GM12878 (cell line): ENCODE measurements around the gene PDPK1. TPM values are rescaled to one million over a fixed set of nuclear protein-coding genes. Genes with fewer than 3 reads are reported as not detected.

Experiments used
- ATAC-seq: fragments of 200-7000 bp; cut with Tn5 transposase; 3 replicates; pipeline ENCODE4 v1.9.1; 2020; ENCODE audit warnings: mild to moderate bottlenecking, moderate library complexity
- BruUV-seq: library from RNA; stranded (reverse); fragments of 400-500 nt; replicated peaks from 2 replicates; lab custom pipeline; 2021; lab: Mats Ljungman, UMichigan
- CTCF ChIA-PET: fragments of 300-600 bp; sonication (Branson Sonifier 250); formaldehyde crosslinking; extraction: SDS; loops from one replicate; lab custom pipeline; 2021; ENCODE audit warnings: inconsistent platforms; lab: Yijun Ruan, JAX
- POLR2A ChIA-PET: fragments of 350-600 bp; formaldehyde crosslinking; extraction: SDS; loops from one replicate; lab custom pipeline; 2021; ENCODE audit warnings: inconsistent platforms; lab: Charles Lee
- RAD21 ChIA-PET: fragments of 300-600 bp; sonication (Branson Sonifier 250); formaldehyde crosslinking; loops from one replicate; lab custom pipeline; 2023; ENCODE audit warnings: antibody characterized with exemption; ENCODE audit not compliant: unreplicated experiment; lab: Charles Lee
- SMC1A ChIA-PET: fragments of 300-600 bp; sonication (Branson Sonifier 250); formaldehyde crosslinking; loops from one replicate; lab custom pipeline; 2023; ENCODE audit not compliant: unreplicated experiment, uncharacterized antibody; lab: Charles Lee
- DNase-seq: peaks from one replicate; pipeline ENCODE4 v3.0.0-alpha.2; 2011; ENCODE audit warnings: low read depth, low spot score
- FAIRE-seq: peaks from 3 replicates; lab custom pipeline; 2011; peaks lifted over from hg19 to GRCh38; lab: Jason Lieb, UNC
- H2AFZ ChIP-seq: 2 replicates; pipeline ENCODE4 v1.6.0; 2011; ENCODE audit warnings: low read depth, low read length, control low read depth; ENCODE audit not compliant: control insufficient read depth
- H3K27ac ChIP-seq: 2 replicates; pipeline ENCODE4 v1.5.1; 2011; ENCODE audit warnings: control low read depth; ENCODE audit not compliant: control insufficient read depth, insufficient read depth
- H3K27me3 ChIP-seq, 2 experiments: replicated peaks in 1 of 2; 2 replicates each; pipeline versions ENCODE4 v1.6.0 to v1.6.1; 2011; ENCODE audit warnings: low read length in 1 of 2; ENCODE audit not compliant: control insufficient read depth in 2 of 2, insufficient read depth in 2 of 2
- H3K36me3 ChIP-seq, 2 experiments: 2 replicates each; pipeline ENCODE4 v1.5.1; 2011; ENCODE audit warnings: low read length in 1 of 2; ENCODE audit not compliant: control insufficient read depth in 2 of 2, insufficient read depth in 2 of 2
- H3K4me1 ChIP-seq: 2 replicates; pipeline ENCODE4 v1.6.1; 2011; ENCODE audit warnings: mild to moderate bottlenecking, low read length, moderate library complexity, mixed read lengths; ENCODE audit not compliant: control insufficient read depth, insufficient read depth
- H3K4me2 ChIP-seq: 2 replicates; pipeline ENCODE4 v1.6.0; 2011; ENCODE audit warnings: control low read depth; ENCODE audit not compliant: control insufficient read depth, insufficient read depth
- H3K4me3 ChIP-seq: fragments of 200-600 bp; sonication (generic); 2 replicates; pipeline ENCODE4 v1.5.1; 2016
- H3K79me2 ChIP-seq: 2 replicates; pipeline ENCODE4 v1.6.0; 2011; ENCODE audit warnings: low read length; ENCODE audit not compliant: control insufficient read depth, insufficient read depth
- H3K9ac ChIP-seq: 2 replicates; pipeline ENCODE4 v1.8.0; 2011; ENCODE audit warnings: low read length, control low read depth, mixed read lengths; ENCODE audit not compliant: control insufficient read depth, insufficient read depth
- H3K9me3 ChIP-seq: replicated peaks from 3 replicates; pipeline ENCODE4 v1.5.1; 2011; ENCODE audit warnings: mild to moderate bottlenecking, low read length; ENCODE audit not compliant: control insufficient read depth, insufficient read depth
- H4K20me1 ChIP-seq: 2 replicates; pipeline ENCODE4 v1.6.0; 2011; ENCODE audit not compliant: control insufficient read depth, insufficient read depth
- ATF2 ChIP-seq: IDR thresholded peaks from 2 replicates; pipeline ENCODE4 v1.6.1; 2012; ENCODE audit warnings: low read length, inconsistent platforms
- CHD4 ChIP-seq: fragments of 200-600 bp; sonication (generic); IDR thresholded peaks from 2 replicates; pipeline ENCODE4 v1.6.1; 2016; ENCODE audit warnings: mild to moderate bottlenecking
- ETV6 ChIP-seq, 2 experiments: fragments of 450-650 bp in 1 of 2; IDR thresholded peaks in 1 of 2; conservative IDR thresholded peaks in 1 of 2; 2 replicates each; pipeline ENCODE4 v1.6.1; 2014; ENCODE audit warnings: antibody characterized with exemption in 1 of 2, borderline replicate concordance in 1 of 2, low read depth in 1 of 2, mild to moderate bottlenecking in 1 of 2, moderate library complexity in 1 of 2
- GATAD2B ChIP-seq: fragments of 450-650 bp; conservative IDR thresholded peaks from 2 replicates; pipeline ENCODE4 v1.6.1; 2017; ENCODE audit warnings: low read depth, mild to moderate bottlenecking, moderate library complexity
- MLLT1 ChIP-seq: fragments of 450-650 bp; IDR thresholded peaks from 2 replicates; pipeline ENCODE4 v1.6.1; 2016; ENCODE audit warnings: mild to moderate bottlenecking
- NR2C2 ChIP-seq: IDR thresholded peaks from 2 replicates; pipeline ENCODE4 v1.6.1; 2011; ENCODE audit warnings: borderline replicate concordance, low read depth; ENCODE audit not compliant: control insufficient read depth, insufficient read length
- RCOR1 ChIP-seq: conservative IDR thresholded peaks from 2 replicates; pipeline ENCODE4 v1.6.1; 2012; ENCODE audit warnings: low read depth, low read length, improper control_type of control experiment
- RELB ChIP-seq: fragments of 450-650 bp; IDR thresholded peaks from 2 replicates; pipeline ENCODE4 v1.6.1; 2017; ENCODE audit warnings: low read depth, mild to moderate bottlenecking, moderate library complexity
- RUNX3 ChIP-seq: IDR thresholded peaks from 2 replicates; pipeline ENCODE4 v1.6.1; 2012; ENCODE audit warnings: low read length, inconsistent platforms
- SIX5 ChIP-seq: IDR thresholded peaks from 2 replicates; pipeline ENCODE4 v1.6.1; 2011; ENCODE audit warnings: mild to moderate bottlenecking, low read depth, low read length, moderate library complexity; ENCODE audit not compliant: severe bottlenecking
- SPI1 ChIP-seq: IDR thresholded peaks from 2 replicates; pipeline ENCODE4 v1.6.1; 2011; ENCODE audit warnings: low read depth, mild to moderate bottlenecking, low read length, moderate library complexity, borderline replicate concordance; ENCODE audit not compliant: insufficient read depth
- STAT3 ChIP-seq: IDR thresholded peaks from 2 replicates; pipeline ENCODE4 v1.6.1; 2011; ENCODE audit warnings: low read depth, low read length, improper control_type of control experiment
- ZBED1 ChIP-seq: IDR thresholded peaks from 2 replicates; pipeline ENCODE4 v1.6.1; 2016; ENCODE audit warnings: borderline replicate concordance
- ZSCAN29 ChIP-seq: fragments of 450-650 bp; IDR thresholded peaks from 2 replicates; pipeline ENCODE4 v1.6.1; 2017; ENCODE audit warnings: mild to moderate bottlenecking, moderate library complexity
- WGBS: methylation state at CpG from one replicate; pipeline ENCODE4 v1.1.6; 2016; ENCODE audit warnings: low lambda C conversion rate; ENCODE audit not compliant: insufficient replicate concordance, insufficient coverage; ENCODE audit errors: missing lambda C conversion rate; 5-methylcytosine and 5-hydroxymethylcytosine counted together
- in situ Hi-C: fragments of 300-500 bp; cut with MboI; formaldehyde crosslinking; loops from 9 replicates; pipeline ENCODE4 v1.14.3; 2018; ENCODE audit warnings: mixed read lengths
- intact Hi-C: fragments of 100-400 bp; cut with micrococcal nuclease; formaldehyde crosslinking; loops from one replicate; pipeline ENCODE4 v1.14.2; 2022; ENCODE audit not compliant: unreplicated experiment
- polyA plus RNA-seq, 11 experiments: library from polyadenylated mRNA; depleted of rRNA in 4 of 11; unstranded in 6 of 11; stranded (reverse) in 5 of 11; fragments of >200 nt; fragmentation: Nextera tagmentation in 4 of 11; fragmentation: Illumina TruSeq in 1 of 11; extraction: Ambion mirVana in 4 of 11; extraction: Trizol in 1 of 11; gene quantifications; 1 replicate in 1 of 11; 2 replicates in 10 of 11; pipeline versions ENCODE4 v1.2.1 to v1.2.3, GENCODE V29; 2011 to 2016; ENCODE audit warnings: inconsistent platforms in 2 of 11, missing spikeins in 2 of 11, low read depth in 1 of 11
- total RNA-seq, 4 experiments: library from RNA; depleted of rRNA in 3 of 4; stranded (reverse); fragments of >200 nt in 3 of 4; fragmentation: Illumina TruSeq in 1 of 4; extraction: Trizol in 1 of 4; gene quantifications; 2 replicates each; pipeline versions ENCODE4 v1.2.1 to v1.2.3, GENCODE V29; 2013 to 2021

Gene PDPK1
- total and polyA plus RNA-seq, 10 of the 15 experiments (the other 5 are each of a cell fraction or from before 2014, with no cell fraction given) = 3.9 to 41.3 (median 25.5) TPM

GRCh38 chr16:2598133-2598641, 60.4 kb downstream of the PDPK1 start:
- SMC1A ChIA-PET = no interaction called here

More at GRCh38 chr16:2598133-2598641, 60.4 kb downstream of the PDPK1 start:
- Histone ChIP-seq H3K4me2 (no peak overlapping the region), H3K9me3 (no peaks in the 10 kb centered on the region), H3K79me2 (no peaks in the 10 kb centered on the region), H3K27me3 (no peaks in the 10 kb centered on the region), H3K9ac (no peak overlapping the region), H3K4me3 (no peak overlapping the region), H3K27ac (no peak overlapping the region), H3K4me1 (peaks cover 4% of the 10 kb centered on the region), H4K20me1 (no peaks in the 10 kb centered on the region), H2AFZ (no peak overlapping the region), H3K36me3 (peaks cover 14 to 16% of the 10 kb centered on the region in 2 experiments; a peak in 3 of 4 replicates)
- intact Hi-C loops (no loop called here), in situ Hi-C loops (loop anchor here (5.0 kb wide), 1 partner anchor 61 kb away; the partner anchor contains the start of gene PDPK1)
- DNase-seq (no peak), FAIRE-seq (no peak), ATAC-seq (no peak)
- ChIA-PET RAD21 (no interaction called here), POLR2A (no interaction called here), CTCF (no interaction called here)
- TF ChIP-seq MLLT1 (no peak), SIX5 (no peak), RUNX3 (no peak), NR2C2 (no peak), RCOR1 (no peak), ZBED1 (no peak), ATF2 (no peak), ZSCAN29 (no peak), GATAD2B (no peak), SPI1 (no peak), CHD4 (no peak), ETV6 (conservative IDR thresholded peaks at IDR 0.05 in 1 of 2, IDR thresholded peaks at IDR 0.05 in 1 of 2; ENCODE audit: borderline replicate concordance in 1 of 2, low read depth in 1 of 2) (no peak), STAT3 (no peak), RELB (no peak)
- BruUV-seq = no TSS peak
- WGBS = 98% methylated on average over 19 of the region's 21 CpGs
